MCF 10A (cell line): ENCODE measurements around the gene ATG16L2. TPM values are rescaled to one million over a fixed set of nuclear protein-coding genes. Genes with fewer than 3 reads are reported as not detected.

ENCODE experiments used
- BruUV-seq: library from RNA; stranded (reverse); fragments of 400-500 nt; replicated peaks from 2 replicates; lab custom pipeline; 2021; lab: Mats Ljungman, UMichigan
- CTCF ChIA-PET: fragments of 300-600 bp; sonication (Branson Sonifier 250); formaldehyde crosslinking; extraction: SDS; loops from one replicate; lab custom pipeline; 2021; ENCODE audit warnings: antibody characterized with exemption, inconsistent platforms; lab: Yijun Ruan, JAX
- POLR2A ChIA-PET: fragments of 300-600, 350-650 bp; sonication (Branson Sonifier 250); formaldehyde crosslinking; extraction: SDS; loops from one replicate; lab custom pipeline; 2020; ENCODE audit warnings: antibody characterized with exemption, inconsistent platforms; lab: Yijun Ruan, JAX
- DNase-seq: peaks from one replicate; pipeline ENCODE4 v3.0.0-alpha.2; 2018; ENCODE audit not compliant: unreplicated experiment
- H3K27ac Mint-ChIP-seq: one replicate; pipeline ENCODE4 v1.8.0; 2022; ENCODE audit warnings: mild to moderate bottlenecking, low read depth, mixed read lengths; ENCODE audit not compliant: unreplicated experiment
- H3K27me3 Mint-ChIP-seq: one replicate; pipeline ENCODE4 v1.8.0; 2022; ENCODE audit warnings: mixed read lengths; ENCODE audit not compliant: insufficient read depth, unreplicated experiment
- H3K36me3 Mint-ChIP-seq: one replicate; pipeline ENCODE4 v1.8.0; 2022; ENCODE audit warnings: mild to moderate bottlenecking, moderate library complexity, mixed read lengths; ENCODE audit not compliant: insufficient read depth, unreplicated experiment
- H3K4me1 Mint-ChIP-seq: one replicate; pipeline ENCODE4 v1.8.0; 2022; ENCODE audit warnings: mixed read lengths; ENCODE audit not compliant: insufficient read depth, unreplicated experiment
- H3K4me3 Mint-ChIP-seq: one replicate; pipeline ENCODE4 v1.8.0; 2022; ENCODE audit warnings: mild to moderate bottlenecking, moderate library complexity, mixed read lengths; ENCODE audit not compliant: unreplicated experiment
- H3K9me3 Mint-ChIP-seq: one replicate; pipeline ENCODE4 v1.8.0; 2022; ENCODE audit warnings: mixed read lengths; ENCODE audit not compliant: unreplicated experiment
- CTCF ChIP-seq: fragments of 200-600 bp; IDR thresholded peaks from one replicate; pipeline ENCODE4 v1.8.0; 2022; ENCODE audit warnings: antibody characterized with exemption, mild to moderate bottlenecking; ENCODE audit not compliant: unreplicated experiment
- intact Hi-C: fragments of 100-400 bp; cut with micrococcal nuclease; formaldehyde crosslinking; loops from 2 replicates; pipeline ENCODE4 v1.14.1; 2022
- total RNA-seq: library from RNA; stranded (reverse); gene quantifications from 2 replicates; pipeline ENCODE4 v1.2.3, GENCODE V29; 2022

ATG16L2 gene
- total RNA-seq, 1 experiment from 2014 or later: 11.2 TPM

GRCh38 chr11:72813740-72814285, 398 bp upstream of the ATG16L2 start:
- BruUV-seq: no TSS peak
- Mint-ChIP-seq H3K4me1 (peaks cover 26% of the 10 kb centered on the region), H3K9me3 (no peaks in the 10 kb centered on the region), H3K4me3 (peak overlapping the region; percentile 100), H3K27me3 (no peaks in the 10 kb centered on the region), H3K36me3 (peaks cover 26% of the 10 kb centered on the region), H3K27ac (peak overlapping the region; percentile 98)
- intact Hi-C loops: loop anchor here (1.0 kb wide), 2 partner anchors 19 to 89 kb away; no protein-coding TSS in a partner anchor
- no peak for TF ChIP-seq CTCF
- CTCF ChIA-PET: interaction anchor here (0.6 to 3.1 kb wide), 14 partner anchors 20 to 762 kb away, joined by 3 to 17 read pairs (median 4); partner anchors contain the start of gene STARD10
- DNase-seq: peak; percentile 84
- POLR2A ChIA-PET: interaction anchor here (0.7 to 3.1 kb wide), 14 partner anchors 8 to 449 kb away, joined by 3 to 26 read pairs (median 4); partner anchors contain the start of genes FCHSD2 and STARD10

- peak overlapping the region; percentile 98 for H3K27ac Mint-ChIP-seq
- DNase-seq: no peak
- POLR2A ChIA-PET: interaction anchor here (0.7 to 3.1 kb wide), 7 partner anchors 9 to 448 kb away, joined by 3 to 14 read pairs (median 4); partner anchors contain the start of gene STARD10
- no TSS peak for BruUV-seq
- CTCF ChIA-PET: interaction anchor here (0.6 to 1.3 kb wide), 3 partner anchors 16 to 473 kb away, joined by 3 to 7 read pairs (median 5); no protein-coding TSS in a partner anchor
- no peaks in the 10 kb centered on the region for H3K9me3 Mint-ChIP-seq
- intact Hi-C loops: no loop called here
- H3K4me1 Mint-ChIP-seq: peaks cover 26% of the 10 kb centered on the region
- no peaks in the 10 kb centered on the region for H3K27me3 Mint-ChIP-seq
- TF ChIP-seq CTCF: no peak
- H3K36me3 Mint-ChIP-seq: peaks cover 17% of the 10 kb centered on the region
- peak overlapping the region; percentile 100 for H3K4me3 Mint-ChIP-seq
Observed at GRCh38 chr11:72815110-72815618, 953 bp downstream of the ATG16L2 start.

GRCh38 chr11:72816404-72816990, 2.3 kb downstream of the ATG16L2 start:
- no TSS peak for BruUV-seq
- no peak overlapping the region for H3K27ac Mint-ChIP-seq

More at GRCh38 chr11:72816404-72816990, 2.3 kb downstream of the ATG16L2 start:
- no peaks in the 10 kb centered on the region for H3K9me3 Mint-ChIP-seq
- no peak for TF ChIP-seq CTCF
- ChIA-PET POLR2A (interaction anchor here (1.3 to 3.1 kb wide), 2 partner anchors 23 to 91 kb away, joined by 3 to 14 read pairs; partner anchors contain the start of gene STARD10), CTCF (interaction anchor here (0.7 to 2.0 kb wide), 5 partner anchors 15 to 367 kb away, joined by 3 to 7 read pairs (median 5); partner anchors contain the start of gene STARD10)
- intact Hi-C loops: no loop called here
- H3K27me3 Mint-ChIP-seq: no peaks in the 10 kb centered on the region
- H3K4me3 Mint-ChIP-seq: no peak overlapping the region
- H3K36me3 Mint-ChIP-seq: peaks cover 19% of the 10 kb centered on the region
- H3K4me1 Mint-ChIP-seq: peaks cover 20% of the 10 kb centered on the region
- no peak for DNase-seq
